Panc1 (cell line): Measurements from ENCODE around the gene AHRR.

Source experiments
- CTCF ChIP-seq: fragments of 450-650 bp; IDR thresholded peaks from 2 replicates; pipeline ENCODE4 v1.5.1; 2017; ENCODE audit warnings: mild to moderate bottlenecking
- POLR2AphosphoS5 ChIP-seq: IDR thresholded peaks from 2 replicates; pipeline ENCODE4 v1.6.1; 2012; ENCODE audit warnings: mild to moderate bottlenecking, low read depth, low read length, moderate library complexity
- REST ChIP-seq, 2 experiments: IDR thresholded peaks; 2 replicates each; pipeline ENCODE4 v1.6.1; 2011 to 2012; ENCODE audit warnings: low read depth in 2 of 2, control low read depth in 1 of 2, low read length in 1 of 2, mild to moderate bottlenecking in 1 of 2, moderate library complexity in 1 of 2; ENCODE audit not compliant: insufficient read depth in 1 of 2
- TCF7L2 ChIP-seq: IDR thresholded peaks from 2 replicates; pipeline ENCODE4 v1.6.1; 2011; ENCODE audit warnings: mild to moderate bottlenecking, low read depth, low read length, inconsistent platforms

GRCh38 chr5:416636-416960 lies 95.1 kb downstream of the AHRR start:
- TF ChIP-seq POLR2AphosphoS5 = no peak
- no peak for TF ChIP-seq CTCF
- no peak for TF ChIP-seq TCF7L2
- TF ChIP-seq REST (IDR thresholded peaks at IDR 0.05; ENCODE audit: insufficient read depth in 1 of 2, low read depth in 2 of 2, low read length in 1 of 2) = no peak
